Measurements from ENCODE around the gene COL25A1.
"Not testable (repeated sequence)": the region's sequence is repeated elsewhere in the genome, so short reads cannot be mapped to it uniquely, and the experiment has no call there.

COL25A1 gene

GRCh38 chr4:109131559-109131958 is 170.9 kb downstream of the COL25A1 start:
- in situ Hi-C loops (cut with MboI; ENCODE audit: low sequenced_read_pairs) = no loop called here

GRCh38 chr4:109128589-109128988 is 173.9 kb downstream of the COL25A1 start:
- in situ Hi-C loops (cut with MboI; ENCODE audit: low sequenced_read_pairs) = no loop called here

DNA sequence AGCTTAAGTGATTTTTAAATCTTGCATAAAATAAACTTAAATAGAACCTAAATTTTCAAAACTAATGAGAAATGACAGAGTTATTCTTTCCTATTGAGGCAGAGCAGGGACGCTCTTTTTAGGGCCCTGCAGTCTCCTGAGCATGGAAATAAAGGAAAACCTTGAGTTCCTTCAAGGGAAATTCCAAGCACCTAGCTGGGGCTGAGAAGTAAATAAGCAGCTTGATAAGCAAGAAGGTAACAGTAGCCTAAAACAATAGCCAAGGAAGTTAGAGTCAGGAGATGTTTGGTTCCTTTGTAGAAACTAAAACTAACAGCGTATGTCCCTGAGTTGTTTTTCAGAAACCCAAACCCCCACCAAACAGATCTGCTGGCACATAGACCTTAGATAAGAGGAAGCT is 174.6 kb downstream of the COL25A1 start:
- in situ Hi-C loops (cut with MboI; ENCODE audit: low sequenced_read_pairs) = no loop called here

DNA sequence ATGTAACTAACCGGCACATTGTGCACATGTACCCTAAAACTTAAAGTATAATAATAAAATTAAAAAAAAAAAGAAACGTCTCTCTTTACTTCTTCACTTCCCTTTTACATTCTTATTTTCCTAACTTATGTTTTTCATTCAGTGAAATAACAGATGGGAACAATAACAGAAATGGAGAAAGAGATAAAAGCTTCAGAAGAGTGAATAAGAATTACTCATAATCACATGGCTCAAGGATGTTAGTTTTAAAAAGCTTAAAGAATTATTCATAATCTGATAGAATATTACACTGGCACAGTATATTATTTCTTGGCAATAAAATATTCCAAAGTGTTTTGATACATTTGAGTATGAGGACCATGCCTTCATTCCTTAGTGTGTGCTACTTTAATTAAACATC is 175.6 kb downstream of the COL25A1 start:
- in situ Hi-C loops (cut with MboI; ENCODE audit: low sequenced_read_pairs) = no loop called here

DNA sequence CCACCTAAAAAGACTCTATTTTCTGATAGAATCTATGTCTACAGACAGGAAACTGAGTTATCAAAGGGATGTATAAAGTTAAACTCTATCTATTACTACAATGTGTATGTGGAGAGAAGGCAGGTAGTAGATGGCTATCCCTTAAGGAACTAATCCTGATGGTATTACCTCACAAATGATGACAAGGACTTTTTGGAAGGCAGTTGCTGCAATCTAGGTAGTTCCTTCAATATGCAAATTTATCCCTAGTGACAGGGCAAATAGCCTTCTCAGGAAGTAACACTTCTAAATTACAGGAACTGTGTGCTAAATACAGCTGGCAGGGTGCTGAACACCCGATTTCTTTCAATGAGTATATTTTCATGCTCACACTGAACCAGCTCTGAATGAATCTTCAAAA is 177.4 kb downstream of the COL25A1 start:
- in situ Hi-C loops (cut with MboI; ENCODE audit: low sequenced_read_pairs) = no loop called here

DNA sequence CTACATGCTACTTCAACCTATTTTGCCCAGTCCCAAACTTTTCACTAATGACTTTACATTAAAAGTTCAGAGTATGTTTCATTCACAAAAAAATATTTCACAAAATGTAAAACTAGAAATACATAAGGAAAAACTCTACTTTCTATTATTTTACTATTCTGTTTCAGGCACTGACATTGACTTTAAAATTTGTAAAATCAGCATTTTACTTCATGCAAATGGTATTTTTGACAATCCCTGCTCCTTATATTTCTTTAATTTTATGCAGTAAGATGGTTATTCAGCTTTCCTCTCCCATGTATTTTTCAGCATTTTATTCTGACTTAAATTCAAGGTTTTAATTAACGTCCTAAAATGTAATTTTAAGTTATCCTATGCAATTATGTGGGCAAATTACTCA is 178.5 kb downstream of the COL25A1 start:
- in situ Hi-C loops (cut with MboI; ENCODE audit: low sequenced_read_pairs) = no loop called here

- in situ Hi-C loops (cut with MboI; ENCODE audit: low sequenced_read_pairs) = no loop called here
Measured at GRCh38 chr4:109121561-109121960, 180.9 kb downstream of the COL25A1 start.

DNA sequence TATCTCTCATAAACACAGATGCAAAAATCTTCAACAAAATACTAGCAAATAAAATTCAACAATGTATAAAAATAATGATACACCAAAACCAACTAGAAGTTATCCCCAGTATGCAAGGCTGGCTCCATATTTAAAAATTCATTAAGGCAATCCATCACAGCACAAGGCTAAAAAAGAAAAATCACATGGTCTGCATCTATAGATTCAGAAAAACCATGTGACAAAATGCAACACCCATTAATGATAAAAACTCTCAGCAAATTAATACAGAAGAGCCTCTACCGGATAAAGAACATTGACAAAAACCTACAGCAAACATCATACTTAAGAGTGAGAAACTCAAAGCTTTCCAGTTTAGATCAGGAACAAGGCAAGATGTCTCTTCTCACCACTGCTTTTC is 182.6 kb downstream of the COL25A1 start:
- in situ Hi-C loops (cut with MboI; ENCODE audit: low sequenced_read_pairs) = no loop called here

DNA sequence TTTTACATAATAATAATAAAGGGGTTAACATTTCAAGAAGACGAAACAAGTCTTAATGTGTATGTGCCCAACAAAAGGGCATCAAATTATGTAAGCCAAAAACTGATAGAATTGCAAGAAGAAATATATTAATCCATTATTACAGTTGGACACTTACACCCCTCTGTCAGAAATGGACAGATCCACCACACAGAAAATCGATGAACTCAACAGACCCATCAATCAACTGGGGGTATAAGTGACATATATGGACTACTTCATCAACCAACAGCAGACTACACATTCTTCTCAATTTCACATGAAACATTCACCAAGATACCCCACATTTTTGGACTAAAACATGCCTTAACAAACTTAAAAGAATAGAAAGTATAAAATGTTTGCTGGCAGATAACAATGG is 183.8 kb downstream of the COL25A1 start:
- in situ Hi-C loops (cut with MboI; ENCODE audit: low sequenced_read_pairs) = no loop called here

- in situ Hi-C loops (cut with MboI; ENCODE audit: low sequenced_read_pairs) = no loop called here
Measured at GRCh38 chr4:109114501-109114900, 188.0 kb downstream of the COL25A1 start.

DNA sequence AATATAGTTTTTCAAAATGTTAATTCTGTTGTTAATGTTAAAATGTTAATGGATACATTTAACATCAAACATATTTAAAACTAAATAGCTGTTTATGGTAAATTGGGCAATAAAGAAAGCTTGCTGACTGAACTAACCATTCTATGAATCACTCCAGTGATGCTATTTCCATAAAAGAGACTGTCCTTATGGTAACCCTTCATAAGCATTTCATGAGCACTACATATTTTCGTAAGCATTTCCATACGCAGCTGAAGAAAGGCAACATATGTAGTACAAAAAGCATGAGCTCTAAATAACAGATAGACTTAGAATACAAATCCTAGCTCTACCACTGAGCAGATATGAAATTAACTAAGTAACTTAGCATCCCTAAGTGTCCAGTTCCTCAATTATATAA is 188.9 kb downstream of the COL25A1 start:
- in situ Hi-C loops (cut with MboI; ENCODE audit: low sequenced_read_pairs) = no loop called here

DNA sequence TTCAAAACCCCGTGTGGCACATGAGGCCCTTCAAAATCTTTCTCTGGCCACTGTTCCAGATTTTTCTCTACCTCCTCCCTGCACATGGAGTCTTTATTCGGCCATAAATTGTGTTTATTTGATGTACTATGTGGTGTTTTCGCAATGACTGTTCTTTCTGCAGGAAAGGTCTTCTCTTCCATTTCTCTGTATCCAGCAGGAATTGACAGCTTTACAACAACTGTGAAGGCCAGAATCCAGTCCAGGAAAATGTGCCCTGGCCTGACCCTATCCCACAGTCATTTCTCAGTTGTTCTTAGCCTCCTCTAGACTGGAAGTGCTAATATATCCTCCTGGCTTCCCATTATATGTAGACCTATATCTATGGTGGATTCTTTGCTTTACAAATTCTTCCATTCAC is 191.4 kb downstream of the COL25A1 start:
- in situ Hi-C loops (cut with MboI; ENCODE audit: low sequenced_read_pairs) = no loop called here

GRCh38 chr4:109108215-109108614 is 194.2 kb downstream of the COL25A1 start:
- in situ Hi-C loops (cut with MboI; ENCODE audit: low sequenced_read_pairs) = not testable (repeated sequence)

GRCh38 chr4:109094056-109094455 is 208.4 kb downstream of the COL25A1 start:
- in situ Hi-C loops (cut with MboI; ENCODE audit: low sequenced_read_pairs) = no loop called here

GRCh38 chr4:109091727-109092409 is 210.6 kb downstream of the COL25A1 start:
- in situ Hi-C loops (cut with MboI; ENCODE audit: low sequenced_read_pairs) = no loop called here

DNA sequence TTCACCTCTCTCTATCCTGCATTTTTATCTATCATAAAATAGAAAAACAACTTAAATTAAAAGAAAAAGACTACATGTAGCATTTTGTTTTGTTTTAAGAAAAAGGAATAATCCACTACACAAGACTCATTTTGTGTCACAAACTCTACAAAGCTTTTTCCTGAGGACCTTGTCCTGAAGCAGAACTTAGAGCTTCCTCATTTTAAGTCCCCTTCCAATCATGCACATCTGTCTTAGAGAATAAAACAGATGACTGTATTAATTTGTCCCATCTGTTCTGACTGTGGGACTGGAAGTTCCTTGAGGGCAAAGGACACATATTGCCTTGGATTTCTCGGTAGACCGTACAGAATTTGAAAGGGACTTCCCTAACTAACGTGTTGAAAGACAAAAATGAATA is 218.5 kb downstream of the COL25A1 start:
- in situ Hi-C loops (cut with MboI; ENCODE audit: low sequenced_read_pairs) = no loop called here

GRCh38 chr4:109079731-109080130 is 222.7 kb downstream of the COL25A1 start:
- in situ Hi-C loops (cut with MboI; ENCODE audit: low sequenced_read_pairs) = no loop called here

DNA sequence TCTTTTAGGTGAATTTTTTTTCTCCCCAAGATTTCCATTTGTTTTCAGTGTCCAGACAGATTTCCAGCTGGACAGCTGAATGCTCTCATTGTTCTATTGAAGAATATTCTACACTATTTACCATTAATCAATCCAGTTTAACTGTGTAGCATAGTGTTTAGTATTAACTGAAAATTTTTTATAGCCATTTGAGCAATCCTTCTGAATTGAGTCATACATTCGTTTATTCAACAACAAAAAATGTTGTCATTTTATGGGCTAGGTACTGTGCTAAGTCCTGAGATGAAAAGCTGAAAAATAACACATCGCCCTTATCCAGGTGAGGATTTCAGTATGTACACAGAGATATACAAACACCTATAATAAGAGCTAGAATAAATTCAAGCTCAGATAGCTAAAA is 223.3 kb downstream of the COL25A1 start:
- in situ Hi-C loops (cut with MboI; ENCODE audit: low sequenced_read_pairs) = no loop called here

- in situ Hi-C loops (cut with MboI; ENCODE audit: low sequenced_read_pairs) = no loop called here
Measured at GRCh38 chr4:109078724-109079123, 223.7 kb downstream of the COL25A1 start.

DNA sequence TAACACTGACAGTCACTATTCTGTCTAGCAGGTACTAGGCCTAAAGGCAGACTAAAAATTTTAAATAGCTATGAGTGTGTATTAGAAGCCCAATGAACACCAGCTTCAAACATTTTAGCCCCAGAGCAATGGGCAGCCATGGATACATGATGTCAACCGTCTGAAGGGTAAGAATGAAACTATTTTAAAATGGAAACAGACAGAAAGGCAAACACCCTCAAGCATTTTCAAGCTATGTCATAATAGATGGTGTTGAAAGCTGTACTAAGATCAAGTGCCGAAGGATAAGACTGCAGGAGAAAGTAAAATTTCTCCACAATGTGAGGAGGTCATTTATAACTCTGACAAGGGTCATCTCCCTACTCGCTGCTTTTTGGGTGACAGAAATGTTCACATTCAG is 225.0 kb downstream of the COL25A1 start:
- in situ Hi-C loops (cut with MboI; ENCODE audit: low sequenced_read_pairs) = no loop called here

DNA sequence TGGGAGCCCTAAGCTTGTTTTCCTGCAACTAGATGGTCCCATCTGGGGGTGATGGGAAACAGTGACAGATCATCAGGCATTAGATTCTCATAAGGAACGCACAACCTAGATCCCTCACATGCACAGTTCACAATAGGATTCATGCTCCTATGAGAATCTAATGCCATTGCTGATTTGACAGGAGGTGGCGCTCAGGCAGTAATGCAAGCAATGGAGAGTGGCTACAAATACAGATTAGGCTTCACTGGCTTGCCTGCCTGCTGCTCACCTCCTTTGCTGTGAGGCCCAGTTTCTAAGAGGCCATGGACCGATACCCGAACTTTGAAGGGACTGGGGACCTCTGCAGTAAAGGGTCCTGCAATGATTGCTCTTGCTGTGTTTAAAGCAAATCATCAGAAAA is 225.7 kb downstream of the COL25A1 start:
- in situ Hi-C loops (cut with MboI; ENCODE audit: low sequenced_read_pairs) = not testable (repeated sequence)

GRCh38 chr4:109075621-109076020 is 226.8 kb downstream of the COL25A1 start:
- in situ Hi-C loops (cut with MboI; ENCODE audit: low sequenced_read_pairs) = no loop called here

DNA sequence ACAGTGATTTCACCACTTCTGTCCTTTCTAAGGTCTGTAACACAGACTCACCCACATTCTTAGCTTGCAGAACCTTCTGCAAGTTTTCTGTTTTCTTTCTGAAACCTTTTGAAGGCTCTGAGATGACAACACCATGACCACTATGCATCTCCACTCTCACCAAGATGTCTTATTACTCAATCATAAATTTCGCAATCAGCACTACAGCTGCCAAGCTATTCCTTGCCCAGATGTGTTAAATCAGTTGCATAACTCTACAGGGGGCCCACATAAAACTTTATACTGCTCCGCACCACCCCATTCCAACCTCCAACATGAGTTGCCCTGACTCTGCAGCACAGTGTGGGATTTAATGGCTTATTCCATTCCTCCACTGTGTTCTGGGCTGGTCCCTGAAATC is 229.9 kb downstream of the COL25A1 start:
- in situ Hi-C loops (cut with MboI; ENCODE audit: low sequenced_read_pairs) = no loop called here

Measured in HL-60/S4 (cell line).